ENCODE results near the gene TMEM44. TPM values are rescaled to one million over a fixed set of nuclear protein-coding genes. Genes with fewer than 3 reads are reported as not detected.

TMEM44 gene
- total RNA-seq, 1 donor from 2014 or later, result 14.1 TPM

DNA sequence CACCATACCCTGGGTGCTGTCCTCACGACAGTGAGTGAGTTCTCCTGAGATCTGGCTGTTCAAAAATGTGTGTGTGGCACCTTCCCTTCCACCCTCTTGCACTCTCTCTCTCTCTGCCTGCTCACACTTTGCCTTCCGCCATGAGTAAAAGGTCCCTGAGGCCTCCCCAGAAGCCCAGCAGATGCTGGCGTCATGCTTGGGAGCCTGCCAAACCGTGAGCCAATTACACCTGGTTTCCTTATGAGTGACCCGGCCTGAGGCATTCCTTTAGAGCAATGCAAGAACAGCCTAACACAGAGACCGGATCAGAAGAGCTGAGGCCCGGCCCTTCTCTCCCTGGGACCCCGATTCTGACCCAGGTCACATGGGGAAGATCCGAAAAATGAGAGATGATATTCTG lies 15.4 kb downstream of the TMEM44 start:
- peaks cover 0 to 2% (median 0%) of the 10 kb centered on the region in 3 donors for H3K36me3 ChIP-seq (ENCODE audit: control insufficient read depth in 3 of 3, insufficient read depth in 3 of 3, low read length in 3 of 3)
- no peak overlapping the region for H3K27ac ChIP-seq (ENCODE audit: low read depth, low read length)
- no peaks in the 10 kb centered on the region for H3K27me3 ChIP-seq (ENCODE audit: control insufficient read depth in 3 of 3, insufficient read depth in 3 of 3, low read length in 3 of 3)
- no peak overlapping the region for H3K4me3 ChIP-seq (ENCODE audit: low read length in 3 of 3)
- no peak overlapping the region for H3K9ac ChIP-seq (ENCODE audit: low read depth in 1 of 3, low read length in 3 of 3)
- H3K4me1 ChIP-seq (ENCODE audit: control insufficient read depth in 3 of 3, insufficient read depth in 3 of 3, low read length in 3 of 3), result no peaks in the 10 kb centered on the region
- H3K9me3 ChIP-seq (ENCODE audit: control insufficient read depth in 3 of 3, low read length in 3 of 3), result no peaks in the 10 kb centered on the region

DNA sequence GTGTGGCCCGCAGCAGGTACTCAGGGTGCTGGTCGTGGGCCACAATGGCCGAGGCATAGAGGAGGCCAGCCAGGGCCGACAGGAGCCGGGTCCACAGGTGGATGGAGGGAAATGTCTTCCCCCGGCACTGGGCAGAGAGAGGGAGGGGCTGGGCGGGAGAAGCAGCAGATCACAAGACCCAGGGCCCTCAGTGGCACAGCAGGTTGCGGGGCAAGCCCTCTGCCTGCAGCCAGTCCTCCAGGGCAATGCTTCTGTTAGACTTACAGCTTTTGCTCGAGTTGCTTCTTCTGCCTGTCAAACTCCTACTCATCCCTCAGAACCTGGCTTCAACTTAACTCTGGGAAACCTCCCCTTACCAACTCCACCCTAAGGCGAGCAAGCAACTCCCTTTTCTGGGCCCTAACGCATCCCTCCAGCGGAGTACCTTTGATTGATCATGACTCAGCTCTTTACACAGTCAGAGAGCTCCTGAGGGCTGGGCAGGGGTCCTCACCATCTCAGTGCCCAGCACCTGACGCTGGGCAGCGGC lies 16.0 kb downstream of the TMEM44 start:
- Histone ChIP-seq H3K4me1 (ENCODE audit: control insufficient read depth in 3 of 3, insufficient read depth in 3 of 3, low read length in 3 of 3) (no peaks in the 10 kb centered on the region), H3K27me3 (ENCODE audit: control insufficient read depth in 3 of 3, insufficient read depth in 3 of 3, low read length in 3 of 3) (no peaks in the 10 kb centered on the region), H3K36me3 (ENCODE audit: control insufficient read depth in 3 of 3, insufficient read depth in 3 of 3, low read length in 3 of 3) (peaks cover 0 to 2% (median 0%) of the 10 kb centered on the region in 3 donors), H3K9me3 (ENCODE audit: control insufficient read depth in 3 of 3, low read length in 3 of 3) (no peaks in the 10 kb centered on the region), H3K9ac (ENCODE audit: low read depth in 1 of 3, low read length in 3 of 3) (no peak overlapping the region), H3K4me3 (ENCODE audit: low read length in 3 of 3) (no peak overlapping the region), H3K27ac (ENCODE audit: low read depth, low read length) (no peak overlapping the region)

DNA sequence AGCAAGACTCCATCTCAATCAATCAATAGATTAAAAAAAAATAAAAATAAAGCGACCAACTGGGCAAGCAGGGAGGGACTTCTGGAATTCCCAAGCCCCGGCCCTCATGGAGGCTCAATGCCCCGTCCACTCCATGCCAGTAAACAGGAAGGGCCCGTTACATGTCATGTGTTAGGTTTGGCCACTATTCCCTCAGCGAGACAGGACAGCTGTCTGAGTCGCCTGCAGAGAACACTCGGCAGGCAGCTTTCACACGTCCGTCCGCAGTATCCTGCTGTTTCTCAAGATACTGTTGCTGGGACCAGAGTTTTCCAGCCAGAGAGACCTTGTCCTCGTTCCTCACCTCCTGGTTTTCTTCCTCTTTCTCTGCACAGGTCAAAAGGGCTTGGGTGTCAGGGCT lies 18.0 kb downstream of the TMEM44 start:
- H3K9ac ChIP-seq (ENCODE audit: low read depth in 1 of 3, low read length in 3 of 3), result no peak overlapping the region
- peaks cover 0 to 2% (median 0%) of the 10 kb centered on the region in 3 donors for H3K36me3 ChIP-seq (ENCODE audit: control insufficient read depth in 3 of 3, insufficient read depth in 3 of 3, low read length in 3 of 3)
- H3K27ac ChIP-seq (ENCODE audit: low read depth, low read length), result no peak overlapping the region

DNA sequence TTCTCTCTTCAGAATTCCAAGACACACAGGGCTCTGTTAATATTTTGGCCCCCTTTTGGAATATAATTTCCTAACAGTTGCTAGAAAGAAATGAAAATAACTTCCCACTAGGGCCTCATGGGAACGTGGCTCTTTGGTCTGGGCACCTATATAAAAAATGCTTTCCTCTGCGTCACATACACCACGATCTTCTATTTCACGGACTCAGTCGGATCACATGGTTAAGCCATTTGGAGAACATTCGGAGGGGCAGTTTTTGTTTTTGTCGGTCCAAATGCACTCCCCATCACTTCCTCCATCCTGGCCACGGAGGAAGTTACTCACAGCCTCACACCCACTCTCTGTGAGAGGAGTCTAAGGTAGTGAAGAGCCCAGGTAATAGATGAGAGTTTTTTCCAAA lies 21.0 kb downstream of the TMEM44 start:
- peaks cover 0 to 2% (median 0%) of the 10 kb centered on the region in 3 donors for H3K36me3 ChIP-seq (ENCODE audit: control insufficient read depth in 3 of 3, insufficient read depth in 3 of 3, low read length in 3 of 3)
- H3K4me1 ChIP-seq (ENCODE audit: control insufficient read depth in 3 of 3, insufficient read depth in 3 of 3, low read length in 3 of 3), result no peaks in the 10 kb centered on the region
- H3K9ac ChIP-seq (ENCODE audit: low read depth in 1 of 3, low read length in 3 of 3), result no peak overlapping the region
- no peak overlapping the region for H3K27ac ChIP-seq (ENCODE audit: low read depth, low read length)
- no peak overlapping the region for H3K4me3 ChIP-seq (ENCODE audit: low read length in 3 of 3)
- H3K27me3 ChIP-seq (ENCODE audit: control insufficient read depth in 3 of 3, insufficient read depth in 3 of 3, low read length in 3 of 3), result no peaks in the 10 kb centered on the region
- H3K9me3 ChIP-seq (ENCODE audit: control insufficient read depth in 3 of 3, low read length in 3 of 3), result no peaks in the 10 kb centered on the region

More for the DNA sequence above, 18.0 kb downstream of the TMEM44 start:
- H3K9me3 ChIP-seq (ENCODE audit: control insufficient read depth in 3 of 3, low read length in 3 of 3), result no peaks in the 10 kb centered on the region
- H3K27me3 ChIP-seq (ENCODE audit: control insufficient read depth in 3 of 3, insufficient read depth in 3 of 3, low read length in 3 of 3), result no peaks in the 10 kb centered on the region
- H3K4me1 ChIP-seq (ENCODE audit: control insufficient read depth in 3 of 3, insufficient read depth in 3 of 3, low read length in 3 of 3), result no peaks in the 10 kb centered on the region
- no peak overlapping the region for H3K4me3 ChIP-seq (ENCODE audit: low read length in 3 of 3)

DNA sequence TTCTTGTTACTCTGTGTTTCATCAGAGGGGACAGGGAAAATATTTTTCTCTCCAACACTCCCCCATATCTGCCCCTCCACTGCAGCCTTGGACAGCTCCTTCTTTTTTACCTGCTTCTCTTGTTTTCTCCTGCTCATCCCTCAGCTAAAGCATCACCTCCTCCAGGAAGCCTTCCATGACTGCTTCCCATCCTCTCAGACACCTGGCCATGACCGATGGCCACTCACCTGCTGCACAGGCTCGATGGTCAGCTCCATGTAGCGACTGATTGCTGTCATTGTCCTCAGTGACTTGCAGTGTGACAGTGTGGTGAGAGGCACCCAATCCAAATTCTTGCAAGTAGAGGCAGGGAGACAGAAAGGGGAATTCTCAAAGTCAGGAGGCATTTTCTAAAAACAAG lies 22.5 kb downstream of the TMEM44 start:
- H3K27me3 ChIP-seq (ENCODE audit: control insufficient read depth in 3 of 3, insufficient read depth in 3 of 3, low read length in 3 of 3), result no peaks in the 10 kb centered on the region
- H3K27ac ChIP-seq (ENCODE audit: low read depth, low read length), result no peak overlapping the region
- no peak overlapping the region for H3K9ac ChIP-seq (ENCODE audit: low read depth in 1 of 3, low read length in 3 of 3)
- no peaks in the 10 kb centered on the region for H3K4me1 ChIP-seq (ENCODE audit: control insufficient read depth in 3 of 3, insufficient read depth in 3 of 3, low read length in 3 of 3)
- H3K4me3 ChIP-seq (ENCODE audit: low read length in 3 of 3), result no peak overlapping the region
- peaks cover 0 to under 1% (median 0%) of the 10 kb centered on the region in 3 donors for H3K36me3 ChIP-seq (ENCODE audit: control insufficient read depth in 3 of 3, insufficient read depth in 3 of 3, low read length in 3 of 3)
- H3K9me3 ChIP-seq (ENCODE audit: control insufficient read depth in 3 of 3, low read length in 3 of 3), result no peaks in the 10 kb centered on the region

DNA sequence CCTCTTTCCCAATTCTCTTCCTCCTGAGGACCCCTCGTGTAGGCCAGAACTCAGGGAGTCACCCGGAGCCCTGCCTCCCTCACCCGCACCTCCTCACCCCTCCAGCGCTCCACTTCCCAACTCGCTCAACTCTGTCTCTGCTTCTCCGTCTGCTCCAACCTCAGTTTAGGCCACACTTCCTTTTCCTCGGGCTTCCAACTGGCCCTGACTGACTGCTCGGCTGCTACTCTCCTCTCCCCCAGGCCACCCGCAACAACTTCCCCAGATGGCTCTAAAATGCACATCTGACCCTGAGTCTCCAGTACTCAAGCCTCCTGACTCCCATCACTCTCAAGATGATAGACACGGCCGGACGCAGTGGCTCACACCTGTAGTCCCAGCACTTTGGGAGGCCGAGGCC lies 23.6 kb downstream of the TMEM44 start:
- Histone ChIP-seq H3K36me3 (ENCODE audit: control insufficient read depth in 3 of 3, insufficient read depth in 3 of 3, low read length in 3 of 3) (no peaks in the 10 kb centered on the region), H3K4me3 (ENCODE audit: low read length in 3 of 3) (no peak overlapping the region), H3K9me3 (ENCODE audit: control insufficient read depth in 3 of 3, low read length in 3 of 3) (no peaks in the 10 kb centered on the region), H3K4me1 (ENCODE audit: control insufficient read depth in 3 of 3, insufficient read depth in 3 of 3, low read length in 3 of 3) (no peaks in the 10 kb centered on the region), H3K9ac (ENCODE audit: low read depth in 1 of 3, low read length in 3 of 3) (no peak overlapping the region), H3K27ac (ENCODE audit: low read depth, low read length) (no peak overlapping the region), H3K27me3 (ENCODE audit: control insufficient read depth in 3 of 3, insufficient read depth in 3 of 3, low read length in 3 of 3) (no peaks in the 10 kb centered on the region)

DNA sequence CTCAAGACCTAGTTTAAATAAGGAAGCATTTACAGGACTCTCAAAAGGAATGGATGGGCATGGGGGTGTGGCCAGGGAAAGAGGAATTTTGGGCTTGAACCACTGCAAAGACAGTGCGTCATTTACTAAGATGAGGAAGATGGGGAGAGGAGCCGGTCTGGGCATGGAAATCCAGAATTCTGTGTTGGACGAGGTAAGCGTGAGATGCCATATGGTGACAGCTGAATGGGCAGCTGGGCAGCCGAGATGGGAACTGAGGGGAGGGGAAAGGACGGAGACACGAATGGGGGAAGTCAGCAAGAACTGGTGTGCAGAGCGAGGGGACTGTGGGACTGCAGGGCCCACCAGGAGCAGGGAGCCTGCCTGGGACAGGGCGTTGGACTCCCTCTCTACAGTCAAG lies 24.2 kb downstream of the TMEM44 start:
- H3K27me3 ChIP-seq (ENCODE audit: control insufficient read depth in 3 of 3, insufficient read depth in 3 of 3, low read length in 3 of 3), result no peaks in the 10 kb centered on the region
- H3K9ac ChIP-seq (ENCODE audit: low read depth in 1 of 3, low read length in 3 of 3), result no peak overlapping the region
- no peaks in the 10 kb centered on the region for H3K36me3 ChIP-seq (ENCODE audit: control insufficient read depth in 3 of 3, insufficient read depth in 3 of 3, low read length in 3 of 3)
- no peaks in the 10 kb centered on the region for H3K9me3 ChIP-seq (ENCODE audit: control insufficient read depth in 3 of 3, low read length in 3 of 3)
- H3K4me1 ChIP-seq (ENCODE audit: control insufficient read depth in 3 of 3, insufficient read depth in 3 of 3, low read length in 3 of 3), result no peaks in the 10 kb centered on the region
- H3K27ac ChIP-seq (ENCODE audit: low read depth, low read length), result no peak overlapping the region
- no peak overlapping the region for H3K4me3 ChIP-seq (ENCODE audit: low read length in 3 of 3)

DNA sequence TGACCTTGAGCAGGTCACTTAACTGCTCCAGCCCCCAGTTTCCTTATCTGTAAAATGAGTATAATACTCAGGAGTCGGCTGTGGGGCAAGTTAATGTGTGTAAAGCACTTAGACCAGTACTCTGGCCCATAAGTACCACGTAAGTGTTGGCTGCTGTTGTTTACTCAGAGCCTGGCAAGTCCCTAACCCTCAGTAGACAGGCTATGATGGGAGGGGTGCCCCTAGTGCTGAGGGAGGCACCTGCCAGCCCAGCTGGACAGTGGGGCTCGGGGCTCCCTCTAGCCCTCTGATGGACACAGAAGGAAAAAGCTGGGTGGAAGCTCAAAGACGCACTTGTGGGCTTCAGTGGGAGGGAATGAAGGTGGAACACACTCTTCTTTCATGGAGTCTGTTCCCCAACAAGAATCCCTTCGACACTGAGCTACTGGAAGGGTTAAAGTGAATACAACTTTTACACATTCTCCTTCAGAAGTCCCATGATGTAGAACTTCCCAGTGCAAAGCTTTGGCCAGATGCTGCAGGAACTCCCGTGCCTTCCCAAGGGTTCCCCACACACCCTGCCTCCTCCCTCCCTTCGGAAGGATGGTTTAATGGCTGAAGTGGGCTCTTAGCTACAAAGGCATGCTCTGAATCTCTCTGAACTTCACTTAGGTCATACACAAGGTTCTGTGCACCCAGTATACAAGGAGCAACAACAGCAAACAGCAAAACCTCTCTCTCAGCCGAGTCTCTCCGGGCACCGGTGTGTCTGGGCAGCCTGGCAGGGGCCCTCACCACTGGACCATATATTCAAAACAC lies 25.4 kb downstream of the TMEM44 start:
- Histone ChIP-seq H3K36me3 (ENCODE audit: control insufficient read depth in 3 of 3, insufficient read depth in 3 of 3, low read length in 3 of 3) (no peaks in the 10 kb centered on the region), H3K27me3 (ENCODE audit: control insufficient read depth in 3 of 3, insufficient read depth in 3 of 3, low read length in 3 of 3) (no peaks in the 10 kb centered on the region), H3K27ac (ENCODE audit: low read depth, low read length) (no peak overlapping the region)

DNA sequence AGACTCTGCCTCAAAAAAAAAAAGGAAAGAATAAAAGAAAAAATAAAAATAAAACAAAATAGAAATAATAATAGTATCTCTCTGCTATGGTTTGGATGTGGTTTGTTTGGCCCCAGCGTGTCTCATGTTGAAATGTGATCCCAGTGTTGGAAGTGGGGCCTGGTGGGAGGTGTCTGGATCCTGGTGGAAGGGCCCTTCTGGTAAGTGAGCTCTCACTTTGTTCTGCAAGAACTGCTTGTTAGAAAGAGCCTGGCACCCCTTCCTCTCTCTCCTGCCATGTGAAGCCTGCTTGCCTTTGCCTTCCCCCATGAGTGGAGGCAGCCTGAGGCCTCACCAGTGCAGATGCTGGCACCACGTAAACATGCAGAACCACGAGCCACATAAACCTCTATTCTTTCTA lies 26.3 kb downstream of the TMEM44 start:
- H3K9me3 ChIP-seq (ENCODE audit: control insufficient read depth in 3 of 3, low read length in 3 of 3), result no peaks in the 10 kb centered on the region
- H3K4me3 ChIP-seq (ENCODE audit: low read length in 3 of 3), result no peak overlapping the region
- no peak overlapping the region for H3K9ac ChIP-seq (ENCODE audit: low read depth in 1 of 3, low read length in 3 of 3)
- no peaks in the 10 kb centered on the region for H3K4me1 ChIP-seq (ENCODE audit: control insufficient read depth in 3 of 3, insufficient read depth in 3 of 3, low read length in 3 of 3)
- no peak overlapping the region for H3K27ac ChIP-seq (ENCODE audit: low read depth, low read length)
- H3K27me3 ChIP-seq (ENCODE audit: control insufficient read depth in 3 of 3, insufficient read depth in 3 of 3, low read length in 3 of 3), result no peaks in the 10 kb centered on the region
- no peaks in the 10 kb centered on the region for H3K36me3 ChIP-seq (ENCODE audit: control insufficient read depth in 3 of 3, insufficient read depth in 3 of 3, low read length in 3 of 3)

More for the DNA sequence above, 25.4 kb downstream of the TMEM44 start:
- H3K4me1 ChIP-seq (ENCODE audit: control insufficient read depth in 3 of 3, insufficient read depth in 3 of 3, low read length in 3 of 3), result no peaks in the 10 kb centered on the region
- no peak overlapping the region for H3K4me3 ChIP-seq (ENCODE audit: low read length in 3 of 3)
- no peak overlapping the region for H3K9ac ChIP-seq (ENCODE audit: low read depth in 1 of 3, low read length in 3 of 3)
- no peaks in the 10 kb centered on the region for H3K9me3 ChIP-seq (ENCODE audit: control insufficient read depth in 3 of 3, low read length in 3 of 3)

DNA sequence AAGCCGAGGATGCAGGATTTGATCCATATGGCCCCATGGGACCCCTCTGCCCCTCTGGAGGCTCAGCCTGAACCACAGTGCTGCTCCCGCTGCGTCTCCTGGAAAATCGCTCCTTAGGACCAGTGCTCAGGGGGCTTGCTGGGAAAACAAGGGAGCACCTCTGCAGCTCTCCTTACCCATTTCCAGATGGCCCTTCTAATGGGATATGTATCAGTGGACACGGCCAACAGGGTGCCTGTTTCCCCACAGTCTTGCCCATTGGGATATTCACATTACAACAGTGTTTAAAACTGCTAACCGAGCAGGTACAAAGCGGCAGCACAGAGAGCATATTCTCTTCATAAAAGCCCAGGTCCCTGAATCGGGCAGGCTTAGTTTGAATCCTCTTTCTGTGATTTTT lies 27.1 kb downstream of the TMEM44 start:
- no peak overlapping the region for H3K27ac ChIP-seq (ENCODE audit: low read depth, low read length)
- no peaks in the 10 kb centered on the region for H3K27me3 ChIP-seq (ENCODE audit: control insufficient read depth in 3 of 3, insufficient read depth in 3 of 3, low read length in 3 of 3)
- H3K9ac ChIP-seq (ENCODE audit: low read depth in 1 of 3, low read length in 3 of 3), result no peak overlapping the region
- H3K4me3 ChIP-seq (ENCODE audit: low read length in 3 of 3), result no peak overlapping the region
- no peaks in the 10 kb centered on the region for H3K36me3 ChIP-seq (ENCODE audit: control insufficient read depth in 3 of 3, insufficient read depth in 3 of 3, low read length in 3 of 3)
- no peaks in the 10 kb centered on the region for H3K4me1 ChIP-seq (ENCODE audit: control insufficient read depth in 3 of 3, insufficient read depth in 3 of 3, low read length in 3 of 3)
- H3K9me3 ChIP-seq (ENCODE audit: control insufficient read depth in 3 of 3, low read length in 3 of 3), result no peaks in the 10 kb centered on the region
